IPS-20b (cell line): ENCODE results near the gene PRKG1.

Experiments
- H3K27ac ChIP-seq: one replicate; pipeline ENCODE4 v1.5.1; 2013; ENCODE audit warnings: low read length
- H3K27me3 ChIP-seq: 2 replicates; pipeline ENCODE4 v1.6.1; 2013; ENCODE audit warnings: mild to moderate bottlenecking, low read length, inconsistent platforms; ENCODE audit not compliant: insufficient read depth
- H3K36me3 ChIP-seq: 2 replicates; pipeline ENCODE4 v1.6.1; 2013; ENCODE audit warnings: low read depth, mild to moderate bottlenecking, inconsistent platforms, low read length, moderate library complexity; ENCODE audit not compliant: insufficient read depth
- H3K4me1 ChIP-seq: 2 replicates; pipeline ENCODE4 v1.6.1; 2013; ENCODE audit warnings: mild to moderate bottlenecking, control low read depth, inconsistent platforms, low read length, moderate library complexity; ENCODE audit not compliant: insufficient read depth
- H3K4me3 ChIP-seq: 2 replicates; pipeline ENCODE4 v1.5.1; 2013; ENCODE audit warnings: mild to moderate bottlenecking, low read length, inconsistent platforms
- H3K9ac ChIP-seq: 2 replicates; pipeline ENCODE4 v1.6.1; 2013; ENCODE audit warnings: low read depth, mild to moderate bottlenecking, inconsistent platforms, low read length, moderate library complexity
- H3K9me3 ChIP-seq: 2 replicates; pipeline ENCODE4 v1.6.1; 2013; ENCODE audit warnings: mild to moderate bottlenecking, low read depth, low read length, inconsistent platforms; ENCODE audit not compliant: insufficient read depth

PRKG1 gene

DNA sequence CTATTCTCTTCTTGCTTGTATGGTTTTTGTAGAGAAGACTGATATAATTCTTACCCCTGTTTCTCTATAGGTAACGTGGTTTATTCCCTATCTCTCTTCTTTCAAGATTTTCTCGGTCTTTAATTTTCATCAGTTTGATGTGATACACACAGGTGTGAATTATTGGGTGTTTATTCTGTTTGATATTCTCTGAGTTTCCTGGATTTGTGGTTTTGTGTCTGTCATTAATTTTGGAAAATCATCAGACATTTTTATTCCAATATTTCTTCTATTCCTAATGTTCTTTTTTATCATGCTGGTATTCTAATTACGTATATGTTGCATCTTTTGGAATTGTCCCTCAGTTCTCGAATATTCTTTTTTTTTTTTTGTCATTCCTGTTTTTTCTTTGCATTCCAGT lies 850.1 kb downstream of the PRKG1 start:
- Histone ChIP-seq H3K9ac (no peak overlapping the region), H3K27ac (no peak overlapping the region), H3K36me3 (no peaks in the 10 kb centered on the region), H3K9me3 (no peaks in the 10 kb centered on the region), H3K4me1 (peaks cover 5% of the 10 kb centered on the region; the same call in 1 of the 2 replicates), H3K27me3 (no peaks in the 10 kb centered on the region), H3K4me3 (no peak overlapping the region)

DNA sequence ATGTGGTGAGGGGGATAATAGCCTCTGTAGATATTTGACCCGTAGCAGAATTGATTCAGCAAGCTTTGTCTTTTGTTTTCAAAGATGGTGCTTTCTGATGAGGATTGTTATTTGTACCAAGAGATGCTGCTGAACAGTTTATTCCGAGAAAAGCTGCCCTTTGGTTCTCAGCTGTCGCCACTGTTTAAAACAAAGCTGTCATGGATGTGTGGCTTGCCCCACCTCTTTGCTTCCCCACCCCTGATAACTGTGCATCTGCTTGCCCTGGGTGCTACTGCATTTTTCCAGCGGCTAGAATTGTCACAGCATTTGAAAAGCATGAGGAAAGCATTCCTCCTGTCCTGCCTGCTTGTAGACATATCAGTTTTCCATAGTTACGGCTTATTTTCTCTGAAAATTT lies 852.0 kb downstream of the PRKG1 start:
- no peak overlapping the region for H3K4me3 ChIP-seq

DNA sequence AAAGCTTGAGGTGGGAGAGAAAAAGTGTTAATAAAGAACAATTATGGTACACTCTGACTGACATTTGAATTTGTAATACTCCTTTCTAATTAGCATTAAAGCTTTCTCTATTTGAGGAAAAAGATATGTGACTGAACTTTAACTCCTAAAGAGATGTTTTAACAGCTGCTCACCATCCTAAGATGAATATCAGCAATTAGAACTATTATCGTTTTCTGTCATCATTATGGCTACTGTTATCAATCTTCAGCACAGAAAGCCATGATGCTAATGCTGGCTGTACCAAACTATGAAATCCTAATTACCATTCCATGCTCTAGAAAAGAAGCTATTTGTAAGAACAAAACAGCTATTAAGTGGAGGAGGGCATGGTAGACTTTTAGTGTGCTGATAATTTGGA lies 853.9 kb downstream of the PRKG1 start:
- Histone ChIP-seq H3K9me3 (no peaks in the 10 kb centered on the region), H3K27ac (no peak overlapping the region), H3K36me3 (no peaks in the 10 kb centered on the region), H3K4me1 (no peaks in the 10 kb centered on the region), H3K27me3 (no peaks in the 10 kb centered on the region), H3K9ac (no peak overlapping the region), H3K4me3 (no peak overlapping the region)

More for the DNA sequence above, 852.0 kb downstream of the PRKG1 start:
- Histone ChIP-seq H3K36me3 (no peaks in the 10 kb centered on the region), H3K9ac (no peak overlapping the region), H3K27ac (no peak overlapping the region), H3K27me3 (no peaks in the 10 kb centered on the region), H3K4me1 (no peaks in the 10 kb centered on the region), H3K9me3 (no peaks in the 10 kb centered on the region)

DNA sequence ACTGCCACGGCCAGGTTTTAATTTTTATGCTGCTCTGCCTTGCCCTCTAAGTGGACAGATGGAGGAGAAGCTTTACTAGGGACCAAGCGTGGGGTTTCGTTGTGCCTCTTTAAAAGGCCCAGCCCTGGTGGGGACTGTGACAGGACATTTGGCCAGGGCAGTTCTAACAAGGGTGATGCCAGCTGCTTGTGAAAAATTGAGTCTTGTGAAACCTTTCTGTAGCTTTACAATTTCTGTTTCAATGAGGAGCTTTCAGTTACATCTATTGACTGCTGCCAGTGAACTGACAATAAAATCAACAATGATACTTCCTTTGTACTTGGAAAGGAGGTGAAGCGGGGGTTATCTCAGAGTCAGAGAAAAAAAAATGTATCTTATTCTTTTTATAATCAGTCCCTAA lies 858.2 kb downstream of the PRKG1 start:
- no peaks in the 10 kb centered on the region for H3K27me3 ChIP-seq
- no peaks in the 10 kb centered on the region for H3K4me1 ChIP-seq
- H3K27ac ChIP-seq = no peak overlapping the region
- H3K36me3 ChIP-seq = no peaks in the 10 kb centered on the region
- no peak overlapping the region for H3K9ac ChIP-seq
- H3K9me3 ChIP-seq = no peaks in the 10 kb centered on the region
- H3K4me3 ChIP-seq = no peak overlapping the region

DNA sequence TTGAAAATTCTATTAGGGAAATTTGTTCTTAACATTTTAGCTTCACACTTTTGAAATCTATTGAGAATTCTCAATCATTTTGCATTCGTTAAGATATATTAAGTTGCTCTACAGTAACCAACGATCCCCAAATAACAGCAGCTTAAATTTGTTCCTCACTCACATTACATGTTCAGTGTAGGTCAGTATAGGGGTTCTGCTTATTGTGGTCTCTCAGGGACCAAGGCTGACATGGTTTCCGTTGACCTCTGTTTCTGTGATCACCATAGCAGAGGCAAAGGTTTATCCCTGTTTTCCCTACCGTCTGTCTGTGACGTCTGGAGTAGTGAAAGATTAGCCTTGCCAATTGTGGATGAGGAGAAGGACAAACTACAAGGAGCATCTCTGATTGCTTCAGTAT lies 860.1 kb downstream of the PRKG1 start:
- Histone ChIP-seq H3K9ac (no peak overlapping the region), H3K9me3 (no peaks in the 10 kb centered on the region), H3K4me1 (no peaks in the 10 kb centered on the region), H3K4me3 (no peak overlapping the region), H3K27ac (no peak overlapping the region), H3K36me3 (no peaks in the 10 kb centered on the region), H3K27me3 (no peaks in the 10 kb centered on the region)

DNA sequence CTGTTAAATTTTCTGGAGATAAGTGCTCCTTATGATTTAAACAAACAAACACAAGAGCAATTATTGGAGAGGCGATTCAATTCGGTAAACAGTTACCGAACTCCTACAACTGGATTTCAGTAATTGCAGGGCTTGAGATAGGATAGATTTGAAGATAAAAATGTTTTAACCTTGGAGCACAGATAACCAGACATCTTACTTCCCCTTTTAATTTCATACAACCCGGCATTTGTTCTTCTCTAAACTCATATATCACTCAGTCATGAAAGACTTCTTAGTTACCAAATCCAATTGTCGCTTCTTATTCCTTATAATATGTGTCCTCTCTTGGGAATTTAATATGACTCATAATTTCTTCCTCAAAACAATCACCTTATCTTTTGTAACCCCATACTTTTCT lies 861.1 kb downstream of the PRKG1 start:
- Histone ChIP-seq H3K27ac (no peak overlapping the region), H3K4me1 (no peaks in the 10 kb centered on the region), H3K36me3 (no peaks in the 10 kb centered on the region), H3K27me3 (no peaks in the 10 kb centered on the region), H3K9me3 (no peaks in the 10 kb centered on the region), H3K9ac (no peak overlapping the region), H3K4me3 (no peak overlapping the region)

DNA sequence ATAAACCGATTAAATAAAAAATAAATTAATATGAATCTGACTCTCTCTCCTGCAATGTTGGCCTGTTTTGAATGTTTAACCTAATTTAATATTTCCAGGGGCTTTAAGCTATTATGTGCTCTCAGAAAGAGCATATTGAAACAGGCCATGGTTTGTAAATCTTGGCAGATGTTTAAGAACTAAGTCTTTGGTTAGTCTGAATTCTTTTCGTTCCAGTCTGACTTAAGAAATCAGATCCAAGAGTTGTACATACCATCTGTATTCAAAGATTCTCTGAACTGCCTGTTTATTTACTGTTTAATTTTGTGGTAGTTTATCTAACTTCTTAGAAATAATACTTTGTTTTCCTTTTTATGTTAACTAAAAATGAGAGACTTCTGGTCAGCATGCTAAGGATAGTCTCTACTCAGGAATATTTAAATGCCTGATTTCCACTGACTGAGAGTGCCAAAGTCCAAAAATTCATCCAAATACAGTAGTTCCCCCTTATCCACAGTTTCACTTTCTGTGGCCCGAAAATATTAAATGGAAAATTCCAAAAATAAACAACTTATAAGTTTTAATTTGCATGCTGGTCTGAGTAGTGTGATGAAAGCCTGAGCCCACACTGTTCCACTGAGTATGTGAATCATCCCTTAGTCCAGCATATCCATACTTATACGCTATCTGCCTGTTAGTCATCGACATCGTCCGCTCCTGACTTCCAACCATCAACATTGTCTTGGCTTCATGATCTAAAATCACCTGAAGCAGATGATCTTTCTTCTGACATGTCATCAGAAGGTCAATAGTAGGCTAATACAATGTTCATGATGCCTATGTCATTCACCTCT lies 863.2 kb downstream of the PRKG1 start:
- no peak overlapping the region for H3K27ac ChIP-seq
- H3K27me3 ChIP-seq = no peaks in the 10 kb centered on the region
- H3K4me1 ChIP-seq = no peaks in the 10 kb centered on the region
- H3K9me3 ChIP-seq = no peaks in the 10 kb centered on the region
- no peaks in the 10 kb centered on the region for H3K36me3 ChIP-seq
- H3K9ac ChIP-seq = no peak overlapping the region
- no peak overlapping the region for H3K4me3 ChIP-seq

DNA sequence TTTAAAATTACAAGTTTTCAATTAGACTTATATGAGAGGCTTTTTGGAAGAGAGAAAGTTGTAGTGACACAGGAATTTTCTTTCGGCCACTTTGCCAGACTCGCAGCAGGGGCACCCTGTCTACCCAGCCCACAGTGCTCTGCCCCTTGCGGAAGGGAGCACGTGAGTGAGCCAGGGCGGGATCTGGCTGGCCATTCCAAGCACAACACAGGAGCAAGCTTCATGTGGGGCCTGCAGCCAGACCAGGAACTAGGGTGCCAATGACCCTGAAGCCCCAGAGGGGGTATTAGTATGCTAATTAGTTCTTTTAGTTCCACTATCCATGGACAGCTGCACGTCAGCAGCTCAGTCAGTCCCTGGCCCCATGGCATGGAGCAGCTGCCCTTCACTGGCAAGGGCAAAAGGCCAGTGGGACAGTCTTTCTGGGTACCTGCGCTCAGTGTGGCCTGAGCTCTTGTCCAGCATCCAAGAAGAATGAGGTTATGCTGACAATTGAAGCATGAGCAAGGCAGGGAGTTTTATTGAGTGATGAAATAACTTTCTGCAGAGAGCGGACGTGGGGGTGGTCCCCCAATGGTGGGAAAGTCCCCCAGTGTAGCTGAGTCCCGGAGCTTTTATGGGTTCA lies 876.2 kb downstream of the PRKG1 start:
- peaks cover 1% of the 10 kb centered on the region; the same call in 1 of the 2 replicates for H3K4me1 ChIP-seq

DNA sequence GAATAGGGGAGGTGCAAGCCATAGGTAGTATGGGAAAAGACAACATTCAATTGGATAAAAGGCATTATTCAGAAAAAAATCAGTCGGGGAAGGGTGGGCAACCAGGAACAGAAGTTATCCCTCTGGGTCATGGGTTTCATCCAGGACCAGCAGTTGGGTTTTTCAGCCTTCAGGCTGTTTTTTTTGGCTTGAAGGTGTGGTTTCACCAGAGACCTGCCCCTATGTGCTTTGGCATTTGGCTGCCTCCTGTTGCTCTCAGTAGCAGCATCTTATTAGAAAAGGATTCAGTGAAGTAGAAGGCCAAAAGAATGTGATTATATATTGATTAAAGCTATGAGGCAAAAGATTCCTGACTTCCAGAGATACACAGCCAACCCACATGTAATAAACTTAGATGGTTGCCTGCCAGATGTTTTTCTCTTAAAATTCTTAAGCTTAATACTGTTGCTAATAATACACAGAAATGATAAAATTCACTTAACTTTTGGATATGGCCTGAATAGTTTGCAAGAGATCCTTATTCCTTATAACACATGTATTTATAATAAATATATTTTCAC lies 876.8 kb downstream of the PRKG1 start:
- no peaks in the 10 kb centered on the region for H3K27me3 ChIP-seq
- H3K4me1 ChIP-seq = peaks cover 7% of the 10 kb centered on the region; the same call in 1 of the 2 replicates
- H3K36me3 ChIP-seq = no peaks in the 10 kb centered on the region
- no peak overlapping the region for H3K27ac ChIP-seq
- no peaks in the 10 kb centered on the region for H3K9me3 ChIP-seq
- no peak overlapping the region for H3K9ac ChIP-seq
- H3K4me3 ChIP-seq = no peak overlapping the region

More for the DNA sequence above, 876.2 kb downstream of the PRKG1 start:
- no peak overlapping the region for H3K9ac ChIP-seq
- no peak overlapping the region for H3K4me3 ChIP-seq
- H3K9me3 ChIP-seq = no peaks in the 10 kb centered on the region
- no peaks in the 10 kb centered on the region for H3K36me3 ChIP-seq
- no peaks in the 10 kb centered on the region for H3K27me3 ChIP-seq
- no peak overlapping the region for H3K27ac ChIP-seq

DNA sequence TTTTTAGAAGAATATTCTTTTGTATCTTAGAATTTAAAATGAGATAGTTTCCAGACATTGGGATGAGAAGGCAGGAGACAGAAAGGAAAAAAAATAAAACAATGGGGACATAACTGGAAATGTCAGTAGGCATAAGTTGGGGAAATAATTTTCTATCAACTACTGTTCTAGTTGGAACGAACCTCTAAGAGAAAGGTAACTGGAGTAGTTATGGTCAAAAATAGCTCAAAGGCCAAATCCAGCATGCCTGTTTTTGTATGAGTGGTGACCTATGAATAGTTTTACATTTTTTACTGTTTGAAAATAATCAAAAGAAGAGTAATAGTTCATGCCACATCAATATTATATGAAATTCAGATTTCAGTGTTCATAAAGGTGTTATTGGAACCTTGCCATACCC lies 877.3 kb downstream of the PRKG1 start:
- H3K27me3 ChIP-seq = no peaks in the 10 kb centered on the region
- H3K27ac ChIP-seq = no peak overlapping the region
- H3K9me3 ChIP-seq = no peaks in the 10 kb centered on the region
- no peaks in the 10 kb centered on the region for H3K36me3 ChIP-seq
- no peak overlapping the region for H3K9ac ChIP-seq
- H3K4me3 ChIP-seq = no peak overlapping the region
- peaks cover 7% of the 10 kb centered on the region; the same call in 1 of the 2 replicates for H3K4me1 ChIP-seq

DNA sequence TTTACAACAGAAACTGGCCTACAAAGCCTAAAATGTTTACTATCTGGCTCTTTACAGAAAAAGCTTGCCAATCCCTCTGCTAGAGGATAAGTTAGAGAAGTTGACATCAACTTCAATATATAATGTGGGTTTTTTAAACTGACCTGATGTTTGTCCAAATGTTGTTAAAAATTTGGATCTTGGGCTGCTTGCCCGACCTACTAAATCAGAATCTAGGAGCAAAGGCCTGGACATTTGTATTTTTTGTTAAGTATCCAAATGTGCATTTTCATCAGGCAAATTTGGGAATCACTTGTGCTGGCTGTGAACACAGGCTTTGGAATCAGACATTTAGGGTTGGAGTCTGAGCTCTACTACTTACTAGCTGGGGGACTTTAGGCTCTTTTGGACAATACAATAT lies 877.8 kb downstream of the PRKG1 start:
- no peak overlapping the region for H3K4me3 ChIP-seq
- H3K27ac ChIP-seq = no peak overlapping the region
- no peak overlapping the region for H3K9ac ChIP-seq
- no peaks in the 10 kb centered on the region for H3K9me3 ChIP-seq
- H3K27me3 ChIP-seq = no peaks in the 10 kb centered on the region
- peaks cover 7% of the 10 kb centered on the region; the same call in 1 of the 2 replicates for H3K4me1 ChIP-seq
- H3K36me3 ChIP-seq = no peaks in the 10 kb centered on the region

DNA sequence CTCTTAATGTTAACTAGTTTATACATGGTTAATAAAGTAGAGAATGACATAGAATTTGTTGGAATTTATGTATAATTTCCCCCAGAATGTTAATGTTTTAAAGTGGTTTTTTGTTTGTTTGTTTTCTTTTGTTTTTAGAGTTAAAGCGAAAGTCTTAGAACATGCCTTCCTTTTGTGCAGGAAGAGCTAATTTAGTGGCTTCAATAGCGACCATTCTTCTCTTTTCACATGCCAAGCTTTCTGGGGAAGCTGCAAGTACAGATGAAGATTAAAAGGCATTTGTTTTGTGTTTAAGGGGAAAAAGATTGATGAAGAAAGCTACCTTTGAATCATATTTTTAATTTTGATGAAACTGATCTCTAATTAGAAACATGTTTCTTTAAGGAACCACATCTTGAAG lies 881.4 kb downstream of the PRKG1 start:
- Histone ChIP-seq H3K4me1 (peaks cover 9% of the 10 kb centered on the region; the same call in 1 of the 2 replicates), H3K27ac (no peak overlapping the region), H3K9me3 (no peaks in the 10 kb centered on the region), H3K36me3 (no peaks in the 10 kb centered on the region), H3K27me3 (no peaks in the 10 kb centered on the region), H3K9ac (no peak overlapping the region), H3K4me3 (no peak overlapping the region)
